ENCODE measurements around the gene SP140L. TPM values are rescaled to one million over a fixed set of nuclear protein-coding genes. Genes with fewer than 3 reads are reported as not detected.
A peak's percentile ranks its signal among the peaks of the same experiment; 100 is the strongest.

The SP140L gene
- total and polyA plus RNA-seq, 8 donors: 14.7 to 24.9 (median 15.9) TPM

DNA sequence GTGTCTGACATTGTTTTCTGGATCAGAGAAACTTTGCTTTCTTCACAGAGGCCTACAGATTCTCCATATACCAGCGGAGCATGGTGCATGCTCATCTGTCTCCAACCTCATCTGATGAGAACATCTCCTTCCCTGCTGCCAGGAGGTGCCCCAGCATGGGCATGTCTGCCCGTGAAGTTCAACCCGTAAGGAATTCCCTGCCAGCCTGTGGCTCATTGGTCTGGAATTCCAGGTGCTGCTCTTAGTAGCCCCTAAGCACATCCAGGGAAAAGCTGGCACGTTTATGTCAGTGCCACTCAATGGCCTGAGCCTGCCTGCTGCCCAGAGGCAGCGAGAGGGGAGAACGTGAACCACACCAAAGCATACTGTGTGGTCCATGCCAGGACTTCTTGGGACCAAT is 87.3 kb downstream of the SP140L start:
- Histone ChIP-seq H3K4me1 (peaks cover 3 to 81% of the 10 kb centered on the region in 2 donors), H3K27ac (peak overlapping the region in 1 of 2 donors; percentile 96), H3K27me3 (no peaks in the 10 kb centered on the region), H3K9me3 (no peaks in the 10 kb centered on the region), H3K4me3 (no peak overlapping the region), H3K36me3 (no peaks in the 10 kb centered on the region)
- intact Hi-C loops (cut with DNase I): no loop called here
- ATAC-seq: no peak
- DNase-seq: no peak
- TF ChIP-seq, protein P1, sequence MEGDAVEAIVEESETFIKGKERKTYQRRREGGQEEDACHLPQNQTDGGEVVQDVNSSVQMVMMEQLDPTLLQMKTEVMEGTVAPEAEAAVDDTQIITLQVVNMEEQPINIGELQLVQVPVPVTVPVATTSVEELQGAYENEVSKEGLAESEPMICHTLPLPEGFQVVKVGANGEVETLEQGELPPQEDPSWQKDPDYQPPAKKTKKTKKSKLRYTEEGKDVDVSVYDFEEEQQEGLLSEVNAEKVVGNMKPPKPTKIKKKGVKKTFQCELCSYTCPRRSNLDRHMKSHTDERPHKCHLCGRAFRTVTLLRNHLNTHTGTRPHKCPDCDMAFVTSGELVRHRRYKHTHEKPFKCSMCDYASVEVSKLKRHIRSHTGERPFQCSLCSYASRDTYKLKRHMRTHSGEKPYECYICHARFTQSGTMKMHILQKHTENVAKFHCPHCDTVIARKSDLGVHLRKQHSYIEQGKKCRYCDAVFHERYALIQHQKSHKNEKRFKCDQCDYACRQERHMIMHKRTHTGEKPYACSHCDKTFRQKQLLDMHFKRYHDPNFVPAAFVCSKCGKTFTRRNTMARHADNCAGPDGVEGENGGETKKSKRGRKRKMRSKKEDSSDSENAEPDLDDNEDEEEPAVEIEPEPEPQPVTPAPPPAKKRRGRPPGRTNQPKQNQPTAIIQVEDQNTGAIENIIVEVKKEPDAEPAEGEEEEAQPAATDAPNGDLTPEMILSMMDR (IDR thresholded peaks at IDR 0.05): no peak

DNA sequence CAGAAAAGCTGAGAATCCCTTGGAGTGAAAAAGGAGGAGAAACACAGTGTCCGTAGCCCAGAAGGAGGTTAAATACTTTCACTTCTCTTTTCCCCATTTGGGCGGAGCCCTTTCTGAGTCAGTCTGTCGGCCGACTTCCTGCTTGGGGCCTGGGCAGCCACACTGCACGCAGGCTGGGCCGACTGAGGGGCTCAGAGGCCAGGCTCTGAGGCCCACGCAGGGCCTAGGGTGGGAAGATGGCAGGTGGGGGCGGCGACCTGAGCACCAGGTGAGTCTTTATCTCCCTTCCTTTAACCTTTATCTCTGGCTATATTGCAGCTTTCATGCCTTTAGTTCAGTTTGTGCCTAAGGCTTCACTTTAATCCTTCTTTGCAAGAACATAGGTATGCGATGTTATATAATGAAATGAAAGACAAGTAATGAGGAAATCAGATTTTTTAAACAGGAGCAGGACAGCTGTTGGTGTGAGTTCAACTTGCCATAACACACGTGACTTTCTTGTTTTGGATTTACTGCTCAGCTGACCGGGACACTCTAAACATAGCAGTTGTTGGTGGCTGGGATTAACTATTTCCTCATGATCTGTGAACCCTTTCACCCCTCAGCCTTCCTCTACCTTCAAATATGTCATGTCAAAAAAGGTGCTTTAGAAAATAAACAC is 89.2 kb downstream of the SP140L start, which contains the start of gene SP100:
Gene SP100, plus strand, starts transcription at position 141 of the 661 bp plus-strand sequence. Its CDS starts 96 bp downstream, at position 237.
- Histone ChIP-seq H3K27ac (peak within 1 kb of the TSS; percentile 91 to 96), H3K36me3 (no peaks in the 10 kb centered on the region), H3K9me3 (no peaks in the 10 kb centered on the region), H3K4me3 (peak within 1 kb of the TSS; percentile 45 to 92), H3K27me3 (no peaks in the 10 kb centered on the region), H3K4me1 (peaks cover 10 to 82% of the 10 kb centered on the region in 2 donors)
- DNase-seq (peak; percentile 56 to 93 (median 84)), ATAC-seq (peak; percentile 88)
- intact Hi-C loops (cut with DNase I): no loop called here
- TF ChIP-seq, protein P1 (IDR thresholded peaks at IDR 0.05): no peak

DNA sequence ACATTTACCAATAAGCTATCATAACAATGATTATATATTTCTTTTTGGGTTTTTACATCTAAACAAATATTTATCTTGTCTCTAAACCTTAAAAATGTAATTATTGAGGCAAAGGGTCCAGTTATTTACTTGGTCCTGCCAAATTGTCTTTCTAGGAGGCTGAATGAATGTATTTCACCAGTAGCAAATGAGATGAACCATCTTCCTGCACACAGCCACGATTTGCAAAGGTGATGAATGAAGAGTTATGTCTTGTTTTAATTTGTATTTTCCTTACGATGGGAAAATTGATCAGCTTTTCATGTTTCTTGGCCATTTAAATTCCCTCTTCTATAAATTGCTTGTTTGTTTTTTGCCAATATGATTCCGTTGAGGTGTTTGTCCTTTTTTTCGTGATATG is 90.4 kb downstream of the SP140L start:
- H3K27me3 ChIP-seq: no peaks in the 10 kb centered on the region
- intact Hi-C loops (cut with DNase I): no loop called here
- H3K4me1 ChIP-seq: peaks cover 10 to 85% of the 10 kb centered on the region in 2 donors
- peaks cover 0 to 10% of the 10 kb centered on the region in 2 donors for H3K36me3 ChIP-seq
- TF ChIP-seq, protein P1 (IDR thresholded peaks at IDR 0.05): no peak
- ATAC-seq: no peak
- no peaks in the 10 kb centered on the region for H3K9me3 ChIP-seq
- H3K27ac ChIP-seq: peak overlapping the region in 1 of 2 donors; percentile 96
- H3K4me3 ChIP-seq: peak overlapping the region; percentile 45 to 92
- DNase-seq: no peak

- Histone ChIP-seq H3K4me1 (peaks cover 18 to 85% of the 10 kb centered on the region in 2 donors), H3K9me3 (no peaks in the 10 kb centered on the region), H3K4me3 (peak overlapping the region in 1 of 2 donors; percentile 92), H3K27me3 (no peaks in the 10 kb centered on the region), H3K27ac (peak overlapping the region in 1 of 2 donors; percentile 42), H3K36me3 (peaks cover 0 to 13% of the 10 kb centered on the region in 2 donors)
- intact Hi-C loops (cut with DNase I): no loop called here
- DNase-seq (peak in 1 of 4 donors; percentile 52), ATAC-seq (peak; percentile 9)
- TF ChIP-seq, protein P1 (IDR thresholded peaks at IDR 0.05): no peak
Observed at GRCh38 chr2:230418341-230419016, 91.5 kb downstream of the SP140L start.

DNA sequence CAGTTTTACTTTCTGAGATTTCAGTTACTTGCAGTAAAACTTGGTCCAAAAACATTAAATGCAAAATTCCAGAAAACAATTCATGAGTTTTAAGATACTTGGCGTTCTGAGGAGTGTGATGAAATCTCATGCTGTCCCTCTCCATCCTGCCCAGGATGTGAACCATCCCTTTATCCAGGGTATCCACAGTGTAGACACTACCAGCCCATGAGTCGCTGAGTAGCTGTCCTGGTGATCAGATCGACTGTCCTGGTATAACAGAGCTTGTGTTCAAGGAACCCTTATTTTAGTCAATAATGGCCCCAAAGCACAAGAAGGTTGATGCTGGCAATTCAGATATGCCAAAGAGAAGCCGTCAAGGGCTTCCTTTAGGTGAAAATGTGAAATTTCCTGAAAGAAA is 92.2 kb downstream of the SP140L start:
- Histone ChIP-seq H3K4me3 (peak overlapping the region in 1 of 2 donors; percentile 92), H3K36me3 (peaks cover 0 to 13% of the 10 kb centered on the region in 2 donors), H3K27me3 (no peaks in the 10 kb centered on the region), H3K27ac (peak overlapping the region in 1 of 2 donors; percentile 42), H3K9me3 (no peaks in the 10 kb centered on the region), H3K4me1 (peaks cover 20 to 85% of the 10 kb centered on the region in 2 donors)
- no peak for DNase-seq
- intact Hi-C loops (cut with DNase I): no loop called here
- ATAC-seq: no peak
- TF ChIP-seq, protein P1 (IDR thresholded peaks at IDR 0.05): no peak
